NB4 (cell line): Measurements from ENCODE around the gene MEG3.

Source experiments
- DNase-seq: peaks from one replicate; pipeline ENCODE4 v3.0.0; 2010; ENCODE audit warnings: low read depth
- H3K4me3 ChIP-seq: one replicate; pipeline ENCODE4 v1.5.1; 2011; ENCODE audit warnings: mild to moderate bottlenecking, low read depth, low read length, moderate library complexity
- CTCF ChIP-seq: IDR thresholded peaks from one replicate; pipeline ENCODE4 v1.5.1; 2012; ENCODE audit warnings: low read depth, low read length
- MAX ChIP-seq: IDR thresholded peaks from 2 replicates; pipeline ENCODE4 v1.6.1; 2011; ENCODE audit warnings: low read depth, low read length
- MYC ChIP-seq: IDR thresholded peaks from 2 replicates; pipeline ENCODE4 v1.6.1; 2011; ENCODE audit warnings: low read depth, low read length
- POLR2A ChIP-seq: IDR thresholded peaks from 2 replicates; pipeline ENCODE4 v1.6.1; 2011; ENCODE audit warnings: mild to moderate bottlenecking; ENCODE audit not compliant: insufficient read length; ENCODE audit errors: extremely low read depth

MEG3 gene

GRCh38 chr14:100820957-100821356 is 5.0 kb upstream of the MEG3 start:
- DNase-seq: no peak
- H3K4me3 ChIP-seq: no peak overlapping the region

GRCh38 chr14:100822013-100822412 is 3.9 kb upstream of the MEG3 start:
- DNase-seq: no peak
- no peak for TF ChIP-seq CTCF
- TF ChIP-seq MYC: no peak
- TF ChIP-seq POLR2A: no peak
- no peak for TF ChIP-seq MAX
- H3K4me3 ChIP-seq: no peak overlapping the region

More at GRCh38 chr14:100820957-100821356, 5.0 kb upstream of the MEG3 start:
- TF ChIP-seq POLR2A: no peak
- TF ChIP-seq CTCF: no peak
- TF ChIP-seq MAX: no peak
- no peak for TF ChIP-seq MYC

GRCh38 chr14:100822532-100823296 is 3.2 kb upstream of the MEG3 start:
- no peak for DNase-seq
- TF ChIP-seq CTCF (no peak), POLR2A (no peak), MAX (no peak), MYC (no peak)
- no peak overlapping the region for H3K4me3 ChIP-seq

GRCh38 chr14:100823413-100824080 is 2.4 kb upstream of the MEG3 start:
- no peak overlapping the region for H3K4me3 ChIP-seq
- no peak for TF ChIP-seq MAX
- TF ChIP-seq MYC: no peak
- TF ChIP-seq CTCF: no peak
- DNase-seq: no peak

- no peak for TF ChIP-seq CTCF
- TF ChIP-seq POLR2A: no peak
- TF ChIP-seq MYC: no peak
- TF ChIP-seq MAX: no peak
- no peak for DNase-seq
- H3K4me3 ChIP-seq: no peak overlapping the region
Measured at GRCh38 chr14:100824091-100824551, 1.8 kb upstream of the MEG3 start.
